Measurements from ENCODE around the gene SPEG.

Gene SPEG

DNA sequence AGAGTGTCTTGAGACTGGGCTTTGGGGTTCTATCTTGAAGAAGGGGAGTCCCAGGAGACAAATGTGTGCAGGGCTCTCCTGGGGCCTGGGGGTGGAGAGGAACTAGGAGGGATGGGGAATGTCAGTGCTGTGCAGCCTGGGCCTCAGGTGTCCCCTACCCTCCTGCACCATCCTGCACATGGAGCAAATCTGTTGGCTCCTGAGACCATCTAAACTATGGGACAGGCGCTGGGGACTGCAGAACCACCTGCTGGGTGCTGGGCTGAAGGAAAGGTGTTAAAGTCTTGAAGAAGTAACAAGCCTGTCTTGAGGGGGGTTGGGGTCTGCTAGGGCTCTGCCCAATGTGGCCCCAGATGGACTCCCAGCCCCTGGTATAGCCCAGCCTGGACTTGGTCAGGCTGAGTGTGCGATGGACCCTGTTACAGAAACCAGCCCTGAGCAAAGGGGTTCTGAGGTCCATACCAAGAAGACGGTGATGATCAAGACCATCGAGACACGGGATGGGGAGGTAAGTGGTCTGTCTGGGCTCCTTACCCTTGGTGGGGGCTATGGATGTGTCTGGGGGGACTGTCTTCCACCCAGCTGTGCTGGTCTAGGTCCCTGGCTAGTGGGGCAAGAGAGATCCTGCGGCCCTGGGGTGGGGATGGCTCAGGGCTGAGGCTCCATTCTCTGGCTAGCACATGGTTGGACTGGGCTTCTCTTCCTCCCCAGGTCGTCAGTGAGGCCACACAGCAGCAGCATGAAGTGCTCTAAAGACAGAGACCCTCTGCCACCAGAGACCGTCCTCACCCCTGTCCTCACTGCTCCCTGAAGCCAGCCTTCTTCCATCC, 9.2 kb upstream of the SPEG start:
- no peak for DNase-seq

DNA sequence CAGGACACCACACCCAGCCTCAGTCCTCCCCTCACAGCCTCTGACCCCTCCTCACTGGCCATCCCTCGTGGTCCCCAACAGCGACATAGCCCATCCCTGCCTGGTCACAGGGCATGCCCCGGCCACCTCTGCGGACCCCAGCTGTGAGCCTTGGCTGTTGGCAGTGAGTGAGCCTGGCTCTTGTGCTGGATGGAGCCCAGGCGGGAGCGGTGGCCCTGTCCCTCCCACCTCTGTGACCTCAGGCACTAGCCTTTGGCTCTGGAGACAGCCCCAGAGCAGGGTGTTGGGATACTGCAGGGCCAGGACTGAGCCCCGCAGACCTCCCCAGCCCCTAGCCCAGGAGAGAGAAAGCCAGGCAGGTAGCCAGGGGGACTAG, 8.6 kb upstream of the SPEG start:
- DNase-seq: no peak

DNA sequence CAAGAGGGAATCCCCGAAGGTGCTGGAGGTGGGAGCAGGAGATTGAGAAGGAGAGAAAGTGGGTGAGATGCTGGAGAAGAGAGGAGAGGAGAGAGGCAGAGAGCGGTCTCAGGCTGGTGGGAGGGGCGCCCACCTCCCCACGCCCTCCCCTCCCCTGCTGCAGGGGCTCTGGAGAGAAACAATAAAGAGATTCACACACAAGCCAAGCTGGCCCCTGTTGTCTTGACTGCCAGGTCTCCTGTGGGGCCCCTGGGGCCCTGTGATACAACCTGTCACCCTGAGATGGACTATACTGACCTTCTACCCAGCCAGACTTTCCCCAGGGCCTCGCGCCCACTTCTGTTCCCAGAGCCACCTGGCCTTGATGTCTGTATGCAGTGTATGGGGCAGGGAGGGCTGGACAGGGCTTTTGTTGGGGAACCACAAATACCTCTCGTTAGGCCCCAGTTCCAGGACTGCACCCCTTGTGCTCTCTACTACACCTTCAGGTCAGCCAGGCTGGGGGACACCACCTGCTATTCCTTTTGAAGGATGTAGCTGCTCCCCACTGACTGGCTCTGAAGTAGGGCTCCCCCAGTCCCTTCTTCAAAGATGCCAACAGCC, 8.0 kb upstream of the SPEG start:
- DNase-seq: no peak

DNA sequence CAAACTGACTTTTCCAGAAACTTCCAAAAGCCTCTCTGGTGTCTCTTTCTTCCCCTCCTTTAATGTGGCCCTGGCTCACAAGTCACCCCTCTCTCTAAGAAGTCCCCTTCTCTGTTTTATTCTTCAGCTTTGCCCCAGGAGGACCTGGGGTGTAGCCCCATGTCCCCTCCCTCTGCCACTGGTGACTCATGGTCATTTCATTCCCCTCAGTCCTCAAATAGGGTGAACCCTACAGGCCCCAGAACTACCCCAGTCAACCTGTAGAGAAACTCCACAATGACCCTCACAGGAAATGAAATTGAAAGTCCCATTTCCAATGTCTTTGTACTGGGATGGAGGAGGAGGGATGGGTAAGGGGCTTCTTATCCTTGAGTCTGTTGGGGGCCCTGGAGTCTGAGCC, 6.2 kb upstream of the SPEG start:
- DNase-seq: no peak

DNA sequence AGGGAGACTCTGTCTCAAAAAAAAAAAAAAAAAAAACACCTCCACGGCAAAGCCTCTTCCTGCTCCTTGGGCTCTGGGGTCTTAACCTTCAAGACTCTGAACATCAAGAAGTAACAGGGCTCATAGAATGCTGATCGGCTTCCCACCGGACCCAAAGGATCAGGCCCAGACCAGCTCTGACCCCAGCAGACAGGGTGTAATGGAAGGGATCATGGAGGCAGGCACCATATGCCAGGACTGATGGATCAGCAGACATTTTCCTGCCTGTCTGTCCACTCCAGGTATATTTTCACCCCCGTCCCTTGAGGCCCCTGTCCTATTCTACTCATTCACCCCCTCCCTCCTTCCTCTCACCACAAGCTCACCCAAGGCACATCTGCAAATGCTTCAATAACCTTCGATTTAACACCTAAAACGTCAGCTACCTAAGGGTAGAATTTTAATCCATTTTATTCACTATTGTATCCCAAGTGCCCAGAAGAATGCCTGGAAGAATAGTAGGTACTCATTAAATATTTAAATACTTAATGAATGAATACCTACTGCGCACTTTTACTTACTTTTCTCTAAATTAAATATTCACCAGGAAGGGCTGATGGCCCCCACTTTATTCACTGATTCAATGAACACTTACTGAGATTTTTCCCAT, 4.6 kb upstream of the SPEG start:
- no peak for DNase-seq

DNA sequence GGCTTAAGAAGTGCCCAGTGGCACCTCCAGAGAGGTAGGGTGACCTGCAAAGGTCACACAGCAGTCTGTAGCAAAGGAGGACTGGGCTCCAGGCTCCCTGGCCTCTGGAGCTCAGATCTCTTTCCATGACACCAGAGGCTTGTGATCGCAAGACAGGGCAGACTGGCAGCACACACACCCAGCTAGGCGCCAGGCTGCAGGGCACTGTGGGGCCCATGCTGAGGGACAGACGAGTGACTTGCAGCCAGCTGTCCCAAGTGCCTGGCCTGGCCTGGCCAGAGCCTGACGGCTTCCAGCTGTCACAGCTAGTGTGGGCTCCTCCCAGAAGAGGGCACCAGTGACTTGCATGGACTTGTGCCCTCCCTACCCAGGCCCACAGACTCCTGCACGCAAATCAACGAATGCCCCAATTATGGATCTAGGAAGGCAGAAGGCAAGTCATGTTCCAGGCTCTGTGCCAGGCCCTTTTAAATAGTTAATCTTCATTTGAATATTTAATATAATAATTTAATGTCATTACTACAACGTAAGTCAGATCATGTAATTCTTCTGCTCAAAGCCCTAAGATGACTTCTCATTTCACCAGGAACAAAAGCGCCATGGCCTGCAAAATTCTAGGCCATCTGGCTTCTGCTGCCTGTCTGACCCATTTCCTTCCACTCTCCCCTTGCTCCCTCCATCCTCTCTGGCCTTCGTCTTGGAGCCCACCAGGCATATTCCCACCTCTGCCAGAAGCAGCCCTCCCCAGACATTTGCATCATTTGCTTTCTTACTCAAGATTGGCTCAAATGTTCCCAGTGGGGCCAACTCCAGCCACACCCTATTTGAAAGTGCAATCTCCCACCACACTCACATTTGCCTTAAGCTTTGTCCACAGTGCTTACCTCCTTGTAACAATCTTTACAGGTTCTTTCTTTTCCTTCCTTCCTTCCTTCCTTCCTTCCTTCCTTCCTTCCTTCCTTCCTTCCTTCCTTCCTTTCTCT, 3.7 kb upstream of the SPEG start:
- no peak for DNase-seq

DNA sequence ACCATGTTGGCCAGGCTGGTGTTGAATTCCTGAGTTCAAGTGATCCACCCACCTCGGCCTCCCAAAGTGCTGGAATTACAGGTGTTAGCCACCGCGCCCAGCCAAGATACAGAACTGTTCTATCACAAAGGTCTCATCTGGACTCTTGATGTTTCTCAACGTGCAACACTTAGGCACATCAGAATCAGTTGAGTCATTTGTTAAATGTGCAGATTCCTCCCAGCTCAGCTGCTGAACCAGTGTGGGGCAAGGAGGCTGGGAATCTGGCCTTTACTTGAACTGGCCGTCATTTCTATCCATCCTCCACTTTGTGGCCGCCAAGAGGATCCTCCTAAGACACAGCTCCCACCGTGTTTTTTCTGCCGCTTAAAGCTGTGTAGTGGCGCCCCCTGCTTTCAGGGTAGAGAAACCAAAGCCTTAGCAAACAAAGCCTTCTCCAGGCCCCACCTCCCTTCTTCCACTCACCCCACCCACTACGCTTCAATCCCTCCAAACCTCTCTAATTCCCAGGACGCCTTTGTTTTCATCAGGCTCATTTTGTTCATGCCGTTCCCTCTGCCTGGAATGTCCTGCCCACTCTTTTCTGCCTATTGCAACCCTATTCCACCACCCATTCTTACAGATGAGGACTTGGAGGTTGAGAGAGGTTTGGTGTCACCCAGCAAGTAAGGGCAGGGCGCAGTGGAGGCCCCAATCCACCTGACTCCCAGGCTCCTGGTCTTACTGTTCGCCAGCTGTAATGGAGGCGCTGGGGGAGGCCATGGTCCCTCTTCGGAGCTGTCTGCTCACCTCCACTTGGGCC, 776 bp upstream of the SPEG start:
- DNase-seq: no peak

DNA sequence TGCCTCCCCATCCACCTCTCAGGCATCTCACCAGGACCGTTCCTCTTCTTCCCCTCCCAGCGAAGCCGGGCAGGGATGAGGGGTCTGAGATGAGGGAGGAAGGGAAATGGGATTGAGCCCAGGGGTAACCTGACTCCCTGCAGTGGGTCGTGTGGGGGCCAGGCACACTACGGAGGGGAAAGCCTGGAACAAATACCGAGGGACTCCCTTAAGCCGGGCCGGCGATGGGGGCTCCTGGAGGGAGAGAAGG, 250 bp upstream of the SPEG start:
- DNase-seq: no peak

DNA sequence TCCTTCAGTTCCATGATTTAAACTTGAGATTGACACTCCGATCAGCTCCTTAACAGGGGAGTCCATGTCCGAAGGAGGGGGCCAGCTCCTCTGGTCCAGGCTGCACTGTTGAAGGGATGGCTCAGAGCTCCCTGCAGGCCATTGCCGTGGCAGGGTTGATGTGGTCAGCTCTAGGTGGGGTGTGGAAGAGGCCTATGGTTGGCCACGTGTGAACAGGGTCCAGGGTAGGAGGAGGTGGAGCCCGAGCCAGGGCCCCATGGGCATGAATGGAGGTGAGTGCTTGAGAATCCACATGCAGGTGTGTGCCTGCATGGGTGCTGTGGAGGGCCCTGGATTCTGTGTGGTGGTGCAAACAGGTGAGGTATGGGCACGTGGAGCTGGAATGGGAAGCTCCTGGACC, 1.1 kb downstream of the SPEG start:
- no peak for DNase-seq

DNA sequence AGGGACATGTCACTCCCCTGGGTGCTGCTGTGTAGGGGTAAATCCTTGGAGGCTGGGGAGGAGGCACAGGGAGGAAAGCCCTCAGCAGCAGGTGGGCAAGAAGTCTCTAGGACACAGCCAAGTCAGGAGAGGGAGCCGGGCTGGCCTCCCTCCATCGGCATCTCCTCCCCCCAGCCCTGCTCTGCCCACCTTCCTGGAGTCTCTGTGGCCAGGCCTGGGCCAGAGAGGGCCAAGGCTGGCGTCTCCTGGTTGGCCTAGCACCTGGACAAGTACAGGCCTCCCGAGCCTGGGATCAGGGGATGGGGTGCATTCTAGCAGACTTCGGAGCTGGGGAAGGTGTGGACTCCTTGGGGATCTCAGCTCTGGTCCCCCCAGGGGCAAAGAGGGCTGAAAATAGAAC, 1.8 kb downstream of the SPEG start:
- DNase-seq: no peak

DNA sequence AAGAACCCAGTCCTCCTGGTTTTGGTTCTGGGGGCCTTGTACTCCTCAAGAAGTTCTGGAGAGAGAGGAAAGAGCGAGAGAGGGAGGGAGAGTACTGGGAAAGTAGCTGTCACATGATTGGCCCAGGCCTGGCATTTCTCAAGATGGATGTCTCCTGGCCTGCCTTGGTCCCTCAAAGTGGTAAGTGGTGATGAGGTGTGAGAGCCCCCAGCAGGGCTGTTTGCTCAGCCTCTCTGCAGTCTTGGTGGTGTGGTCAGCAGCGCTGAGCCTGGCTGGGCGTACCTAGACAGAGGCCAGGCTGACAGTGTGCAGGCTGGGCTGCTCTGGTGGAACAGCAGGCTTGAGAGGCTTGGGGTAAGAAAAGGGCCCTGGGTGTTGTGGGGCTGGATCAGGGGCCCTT, 2.5 kb downstream of the SPEG start:
- DNase-seq: no peak

DNA sequence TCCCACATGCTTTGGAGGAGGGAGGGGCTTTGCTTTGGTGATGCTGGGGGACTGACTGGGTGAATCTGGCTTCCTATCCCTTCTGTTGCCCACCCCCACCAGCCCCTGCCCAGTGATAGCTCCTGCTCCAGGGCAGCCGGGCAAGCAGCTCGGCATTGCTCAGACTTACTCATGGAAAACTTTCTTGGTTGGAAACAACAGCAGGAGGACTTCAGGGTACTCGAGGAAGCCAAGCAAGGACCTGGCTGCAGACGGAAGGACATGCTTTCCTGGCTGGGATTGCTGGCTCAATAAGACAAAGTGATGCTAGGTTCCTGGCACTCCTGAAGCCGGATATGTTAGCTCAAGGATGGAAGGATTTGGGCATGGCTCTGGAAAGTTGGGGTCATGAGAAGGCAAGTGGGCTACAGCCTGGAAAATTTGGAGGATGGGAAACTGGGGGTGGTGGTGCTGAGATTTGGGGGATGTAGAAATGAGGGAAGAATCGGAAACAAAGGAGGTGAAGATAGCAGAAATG, 3.1 kb downstream of the SPEG start:
- DNase-seq: no peak

DNA sequence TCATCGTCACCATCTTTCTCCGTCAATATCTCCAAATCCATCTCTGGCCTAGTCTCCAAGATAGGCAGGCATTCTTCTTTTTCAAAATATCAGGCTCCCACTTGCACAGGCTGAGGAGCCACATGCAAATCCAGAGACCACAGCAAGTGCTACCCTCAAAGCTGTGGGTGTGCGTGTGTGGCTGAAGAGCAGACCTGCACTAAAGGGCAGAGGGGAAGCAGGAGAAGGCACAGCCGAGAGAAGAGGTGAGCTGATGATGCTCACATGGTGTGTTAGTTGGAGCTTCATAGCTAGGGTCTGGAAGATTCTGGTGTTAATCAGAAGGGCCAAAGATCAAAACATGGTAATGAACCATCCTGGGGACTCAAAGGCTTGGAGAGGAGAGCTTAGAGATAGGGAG, 3.8 kb downstream of the SPEG start:
- DNase-seq: no peak

DNA sequence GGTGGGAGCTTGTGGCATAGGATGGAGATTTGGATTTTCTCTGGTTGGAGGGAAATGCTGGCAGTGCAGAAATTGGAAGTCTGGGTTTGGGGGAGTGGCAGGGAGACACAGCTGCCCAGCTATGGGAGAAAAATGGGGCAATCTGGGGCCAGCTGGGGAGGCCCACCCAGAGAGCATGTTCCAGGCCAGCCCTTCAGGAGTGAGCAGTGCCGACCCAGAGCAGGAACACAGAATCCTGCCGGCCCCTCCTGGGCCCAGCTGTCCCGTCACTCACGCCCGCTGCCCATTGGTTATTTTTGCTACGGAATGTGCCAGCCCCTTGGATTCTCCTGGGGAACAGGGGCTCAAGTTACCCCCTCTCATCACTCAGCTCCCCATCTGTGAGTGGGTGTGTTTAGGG, 4.9 kb downstream of the SPEG start:
- DNase-seq: no peak

DNA sequence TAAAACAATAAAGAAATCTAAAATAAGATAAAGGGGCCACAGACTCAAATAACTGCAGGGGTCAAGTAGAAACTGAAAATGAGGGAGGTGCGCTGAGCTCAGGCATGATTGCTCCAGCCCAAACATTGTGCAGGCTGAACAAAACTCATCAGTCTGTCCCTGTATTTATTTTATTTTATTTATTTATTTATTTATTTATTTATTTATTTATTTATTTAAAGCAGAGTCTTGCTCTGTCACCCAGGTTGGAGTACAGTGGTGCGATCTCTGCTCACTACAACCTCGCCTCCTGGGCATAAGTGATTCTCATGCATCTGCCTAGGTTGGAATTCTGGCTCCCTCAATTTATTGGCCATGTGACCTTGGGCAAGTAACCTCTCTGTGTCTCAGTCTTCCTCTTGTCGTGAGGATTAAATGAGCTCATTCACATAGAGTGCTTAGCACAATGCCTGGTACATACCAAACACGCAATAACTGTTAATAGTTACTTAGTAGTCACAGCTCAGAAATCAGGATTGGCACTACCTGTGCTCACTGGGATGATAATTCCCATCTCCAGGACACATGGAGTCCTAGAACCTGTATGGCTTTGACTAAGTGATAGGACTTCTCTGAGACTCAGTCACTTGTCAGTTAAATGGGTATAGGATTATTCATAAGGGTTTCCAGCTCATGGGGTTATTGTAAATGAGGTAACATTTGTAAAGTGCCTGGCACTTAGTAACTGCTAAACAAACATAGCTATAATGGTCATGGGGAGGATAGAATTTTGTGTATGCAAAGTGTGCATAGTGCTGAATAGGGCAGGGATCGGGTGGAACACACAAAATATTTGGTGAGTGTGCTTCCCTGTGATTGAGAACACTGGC, 6.0 kb downstream of the SPEG start:
- no peak for DNase-seq

DNA sequence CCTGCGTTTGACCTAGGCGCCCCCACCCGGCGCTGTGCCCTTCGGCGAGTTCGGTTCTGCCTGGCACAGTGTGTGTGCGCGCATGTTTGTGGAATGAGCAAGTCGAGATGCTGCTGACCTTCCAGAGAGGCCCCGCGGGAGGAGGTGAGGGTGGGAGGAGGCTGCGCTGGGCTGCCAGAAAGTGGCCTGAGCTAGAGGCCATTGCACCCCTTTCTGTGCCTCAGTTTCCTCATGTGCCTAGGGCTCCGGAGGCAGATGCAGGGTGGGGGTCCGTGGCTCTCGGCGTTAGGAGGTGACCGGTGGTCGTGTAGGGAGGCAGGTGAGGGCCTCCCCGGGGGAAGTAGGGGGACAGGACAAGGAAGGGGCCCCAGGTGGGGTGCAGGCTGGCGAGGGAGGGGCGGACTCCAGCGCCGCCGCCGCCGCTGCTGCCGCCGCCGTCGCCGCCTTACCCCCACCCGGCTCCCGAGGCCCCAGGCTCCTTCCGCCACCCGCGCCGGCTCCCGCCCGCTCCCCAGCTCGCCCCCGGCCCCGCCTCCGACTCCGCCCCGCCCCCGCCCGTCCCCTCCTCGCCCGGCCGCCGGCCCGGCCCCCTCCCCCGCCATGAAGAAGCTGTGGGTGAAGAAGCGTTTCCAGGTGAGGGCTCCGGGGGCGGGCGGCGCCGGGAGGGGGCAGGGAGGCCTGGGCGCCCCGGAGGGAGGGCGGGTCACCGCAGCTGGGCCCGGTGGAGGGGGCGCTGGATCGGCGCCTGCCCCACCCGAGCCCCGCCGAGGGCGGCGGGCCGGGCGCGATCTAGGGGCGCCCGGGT, 7.0 kb downstream of the SPEG start:
- DNase-seq: no peak

DNA sequence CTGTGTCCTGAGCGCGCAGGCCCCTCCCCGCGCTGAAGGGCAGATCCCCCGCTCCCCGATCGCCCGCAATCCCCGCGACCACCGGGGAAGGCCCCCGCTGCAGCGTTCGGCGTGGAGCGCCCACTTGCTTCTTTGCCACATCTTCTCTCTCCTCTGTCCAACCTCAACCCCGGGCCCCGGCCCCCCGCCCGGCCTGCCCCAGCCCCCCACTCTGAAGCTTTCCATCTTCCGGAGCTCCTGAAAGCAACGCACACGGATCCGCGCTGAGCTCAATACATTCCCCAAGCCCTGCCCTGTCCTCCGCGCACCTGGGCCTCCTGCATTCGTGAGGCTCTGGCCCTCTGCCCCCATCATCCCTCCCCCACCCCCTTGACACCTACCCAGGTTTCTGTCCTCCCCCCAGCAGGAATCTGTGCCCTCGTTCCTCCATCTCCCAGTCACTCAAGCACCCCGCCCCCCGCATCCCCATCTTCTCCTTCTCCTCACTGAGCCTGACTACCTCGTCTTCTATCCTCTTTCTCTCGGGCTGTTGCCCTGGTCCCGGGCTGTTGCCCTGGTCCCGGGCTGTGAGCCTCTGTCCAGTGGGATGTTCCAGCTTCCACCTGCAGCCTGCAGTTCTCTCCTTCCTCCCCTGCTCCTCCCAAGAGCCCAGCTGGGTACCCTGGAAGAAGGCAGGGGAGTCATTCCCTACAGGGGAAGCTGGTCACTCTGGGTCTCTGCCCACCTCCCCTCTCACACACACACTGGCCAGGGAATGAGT, 7.8 kb downstream of the SPEG start:
- no peak for DNase-seq

DNA sequence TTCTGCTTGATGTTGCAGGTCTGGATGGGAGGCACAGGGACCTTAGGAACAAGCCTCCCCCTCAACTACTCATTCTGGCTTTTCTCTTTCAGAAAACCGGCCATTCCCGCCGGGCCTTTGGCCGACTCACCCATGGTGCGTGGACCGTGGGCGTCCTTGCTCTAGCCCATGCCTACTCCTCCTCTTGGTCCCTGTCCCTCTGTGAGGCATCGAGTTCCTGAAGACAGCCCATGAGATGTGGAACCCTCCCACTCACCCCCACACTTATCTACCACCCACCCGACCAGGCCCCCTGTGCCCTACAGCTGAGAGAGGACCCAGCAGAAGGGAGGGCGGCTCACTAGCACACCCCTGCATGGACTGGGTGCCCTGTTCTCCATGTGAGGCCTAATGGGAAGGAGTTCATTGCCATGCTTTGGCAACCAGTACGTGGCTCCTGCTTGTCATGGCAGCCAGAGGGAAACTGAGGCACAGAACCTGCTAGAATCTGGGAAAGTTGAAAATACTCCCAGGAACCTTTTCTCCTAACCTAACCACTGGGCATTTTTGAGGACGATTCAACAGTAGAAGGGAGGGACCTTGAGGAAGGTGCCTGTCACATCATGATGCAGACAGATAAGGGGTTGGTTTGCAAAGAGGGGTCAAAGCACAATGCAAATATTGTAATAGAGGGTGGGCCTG, 8.5 kb downstream of the SPEG start:
- no peak for DNase-seq

DNA sequence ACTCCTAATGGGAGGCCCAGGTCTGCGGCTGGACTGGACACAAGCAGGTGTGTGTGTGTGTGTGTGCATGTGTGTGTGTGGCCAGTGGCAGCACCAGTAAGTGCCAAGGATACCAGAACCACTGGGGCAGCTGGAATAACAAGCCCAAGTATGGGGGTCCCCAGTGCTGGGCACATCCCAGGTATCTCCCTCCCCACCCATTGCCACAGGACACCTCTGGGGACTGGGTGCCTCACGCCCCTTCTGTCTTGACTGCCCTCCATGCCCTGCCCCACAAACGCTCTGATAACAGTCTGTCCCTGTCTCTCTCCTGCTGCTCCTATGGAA, 9.0 kb downstream of the SPEG start:
- no peak for DNase-seq
